HCT116 (cell line): ENCODE results near the gene FMN1. TPM values are rescaled to one million over a fixed set of nuclear protein-coding genes. Genes with fewer than 3 reads are reported as not detected.

Experiments
- ATAC-seq: fragments of 200-7000 bp; cut with Tn5 transposase; 2 replicates; pipeline ENCODE4 v1.9.1; 2020; ENCODE audit warnings: mild to moderate bottlenecking, moderate library complexity
- BruUV-seq: library from RNA; stranded (reverse); fragments of 400-500 nt; replicated peaks from 2 replicates; lab custom pipeline; 2021; lab: Mats Ljungman, UMichigan
- CTCF ChIA-PET: fragments of 300-600 bp; sonication (Branson Sonifier 250); formaldehyde crosslinking; loops from one replicate; lab custom pipeline; 2021; ENCODE audit warnings: antibody characterized with exemption; lab: Charles Lee
- POLR2A ChIA-PET: fragments of 300-600, 350-600 bp; sonication (Branson Sonifier 250); formaldehyde crosslinking; loops from one replicate; lab custom pipeline; 2021; ENCODE audit warnings: antibody characterized with exemption; lab: Charles Lee
- RAD21 ChIA-PET, 2 experiments: fragments of 300-600 bp; sonication (Branson Sonifier 250); formaldehyde crosslinking; loops; one replicate each; lab custom pipeline; 2023; ENCODE audit warnings: low total read pairs in 2 of 2; ENCODE audit not compliant: uncharacterized antibody in 2 of 2, unreplicated experiment in 2 of 2, low non-redundant PET in 1 of 2; lab: Charles Lee
- DNase-seq: peaks from one replicate; pipeline ENCODE4 v3.0.0-alpha.2; 2010; ENCODE audit warnings: low read depth, low spot score
- H2AFZ ChIP-seq: fragments of 200-600 bp; shearing (Covaris generic), sonication (generic); 2 replicates; pipeline ENCODE4 v1.6.1; 2017; ENCODE audit warnings: low read depth, mixed run types, mixed read lengths, antibody characterized with exemption, low read length; ENCODE audit not compliant: poor library complexity, severe bottlenecking
- H3K27ac ChIP-seq: 2 replicates; pipeline ENCODE4 v1.5.1; 2012; ENCODE audit warnings: low read depth, low read length
- H3K27me3 ChIP-seq: fragments of 200-600 bp; sonication (generic); 2 replicates; pipeline ENCODE4 v1.6.1; 2016; ENCODE audit warnings: mixed run types, low read length, mixed read lengths; ENCODE audit not compliant: insufficient read depth
- H3K36me3 ChIP-seq, 2 experiments: fragments of 200-500 bp in 1 of 2; fragments of 200-600 bp in 1 of 2; sonication (Bioruptor generic) in 1 of 2; sonication (generic) in 1 of 2; 2 replicates each; pipeline versions ENCODE4 v1.5.1 to v1.6.1; 2014 to 2016; ENCODE audit warnings: low read length in 2 of 2, inconsistent platforms in 1 of 2, mixed read lengths in 1 of 2, mixed run types in 1 of 2; ENCODE audit not compliant: insufficient read depth in 2 of 2, control insufficient read depth in 1 of 2
- H3K4me1 ChIP-seq, 2 experiments: fragments of 200-600 bp in 1 of 2; sonication (generic) in 1 of 2; 2 replicates each; pipeline versions ENCODE4 v1.5.1 to v1.6.1; 2012 to 2017; ENCODE audit warnings: low read length in 2 of 2, inconsistent platforms in 1 of 2, mild to moderate bottlenecking in 1 of 2, mixed read lengths in 1 of 2, mixed run types in 1 of 2, moderate library complexity in 1 of 2; ENCODE audit not compliant: insufficient read depth in 2 of 2, control insufficient read depth in 1 of 2
- H3K4me2 ChIP-seq: fragments of 200-600 bp; sonication (generic); 2 replicates; pipeline ENCODE4 v1.6.1; 2017; ENCODE audit warnings: mixed run types, low read length, mixed read lengths
- H3K4me3 ChIP-seq, 2 experiments: fragments of 200-600 bp in 1 of 2; sonication (generic) in 1 of 2; replicated peaks in 1 of 2; 2 replicates each; pipeline ENCODE4 v1.5.1; 2011 to 2016; ENCODE audit warnings: low read length in 2 of 2, control low read depth in 1 of 2, low read depth in 1 of 2, mild to moderate bottlenecking in 1 of 2, mixed read lengths in 1 of 2, mixed run types in 1 of 2
- H3K79me2 ChIP-seq: fragments of 200-600 bp; sonication (generic); 2 replicates; pipeline ENCODE4 v1.6.1; 2017; ENCODE audit warnings: mild to moderate bottlenecking, mixed run types, low read length, moderate library complexity, mixed read lengths; ENCODE audit not compliant: insufficient read depth
- H3K9ac ChIP-seq: fragments of 200-600 bp; sonication (generic); 2 replicates; pipeline ENCODE4 v1.6.1; 2016; ENCODE audit warnings: low read length, mixed read lengths
- H3K9me2 ChIP-seq: fragments of 200-600 bp; sonication (generic), shearing (Covaris generic); 2 replicates; pipeline ENCODE4 v1.6.1; 2017; ENCODE audit warnings: mixed run types, mild to moderate bottlenecking, moderate library complexity; ENCODE audit not compliant: insufficient read depth
- H3K9me3 ChIP-seq, 2 experiments: fragments of 200-500 bp in 1 of 2; fragments of 200-600 bp in 1 of 2; sonication (Bioruptor generic) in 1 of 2; sonication (generic) in 1 of 2; 2 replicates each; pipeline ENCODE4 v1.6.1; 2014 to 2017; ENCODE audit warnings: low read length in 2 of 2, mixed read lengths in 2 of 2, inconsistent platforms in 1 of 2, low read depth in 1 of 2, mild to moderate bottlenecking in 1 of 2, mixed run types in 1 of 2, moderate library complexity in 1 of 2; ENCODE audit not compliant: control insufficient read depth in 1 of 2, insufficient read depth in 1 of 2
- H4K20me1 ChIP-seq: fragments of 200-600 bp; sonication (generic), shearing (Covaris generic); 2 replicates; pipeline ENCODE4 v1.6.1; 2017; ENCODE audit warnings: mixed run types, mild to moderate bottlenecking, moderate library complexity; ENCODE audit not compliant: insufficient read depth
- CBX3 ChIP-seq: IDR thresholded peaks from 2 replicates; pipeline ENCODE4 v1.6.1; 2012; ENCODE audit warnings: low read depth
- CEBPB ChIP-seq: IDR thresholded peaks from 2 replicates; pipeline ENCODE4 v1.6.1; 2012; ENCODE audit warnings: low read depth
- CTCF ChIP-seq, 3 experiments: fragments of 200-600 bp in 1 of 3; sonication (generic) in 1 of 3; IDR thresholded peaks in 2 of 3; conservative IDR thresholded peaks in 1 of 3; 2 replicates each; pipeline ENCODE4 v1.5.1; 2012 to 2017; ENCODE audit warnings: low read depth in 2 of 3, low read length in 2 of 3, antibody characterized with exemption in 1 of 3, borderline replicate concordance in 1 of 3, control low read depth in 1 of 3, mild to moderate bottlenecking in 1 of 3, mixed read lengths in 1 of 3, mixed run types in 1 of 3, moderate library complexity in 1 of 3; ENCODE audit not compliant: insufficient read depth in 1 of 3
- ELF1 ChIP-seq: IDR thresholded peaks from 2 replicates; pipeline ENCODE4 v1.6.1; 2012; ENCODE audit warnings: low read depth, borderline replicate concordance
- EZH2 ChIP-seq: fragments of 200-600 bp; sonication (generic); IDR thresholded peaks from 2 replicates; pipeline ENCODE4 v1.6.1; 2017; ENCODE audit warnings: antibody characterized with exemption, mixed run types
- EZH2phosphoT487 ChIP-seq: fragments of 200-600 bp; IDR thresholded peaks from 2 replicates; pipeline ENCODE4 v1.6.1; 2018; ENCODE audit warnings: antibody characterized with exemption, borderline replicate concordance
- FOSL1 ChIP-seq: IDR thresholded peaks from 2 replicates; pipeline ENCODE4 v1.6.1; 2012; ENCODE audit warnings: low read depth
- JUND ChIP-seq: IDR thresholded peaks from 2 replicates; pipeline ENCODE4 v1.6.1; 2012
- POLR2A ChIP-seq: IDR thresholded peaks from 2 replicates; pipeline ENCODE4 v1.7.0; 2011; ENCODE audit warnings: borderline replicate concordance; ENCODE audit not compliant: insufficient read depth, insufficient read length; ENCODE audit errors: extremely low read depth
- RAD21 ChIP-seq: IDR thresholded peaks from 2 replicates; pipeline ENCODE4 v1.6.1; 2012; ENCODE audit warnings: low read depth, mild to moderate bottlenecking
- SP1 ChIP-seq: IDR thresholded peaks from 2 replicates; pipeline ENCODE4 v1.6.1; 2012; ENCODE audit warnings: low read depth
- SRF ChIP-seq: IDR thresholded peaks from 2 replicates; pipeline ENCODE4 v1.6.1; 2012; ENCODE audit warnings: low read depth
- TCF7L2 ChIP-seq: IDR thresholded peaks from 2 replicates; pipeline ENCODE4 v1.7.0; 2011; ENCODE audit warnings: borderline replicate concordance, inconsistent platforms; ENCODE audit not compliant: insufficient read depth, insufficient read length; ENCODE audit errors: extremely low read depth
- YY1 ChIP-seq: IDR thresholded peaks from 2 replicates; pipeline ENCODE4 v1.6.1; 2011; ENCODE audit warnings: low read length, low read depth, moderate library complexity, mild to moderate bottlenecking; ENCODE audit not compliant: insufficient replicate concordance; ENCODE audit errors: extremely low read depth
- ZFX ChIP-seq: fragments of 450-650 bp; IDR thresholded peaks from 2 replicates; pipeline ENCODE4 v1.6.1; 2017
- ZNF274 ChIP-seq: fragments of 200-500 bp; sonication (Bioruptor generic); IDR thresholded peaks from 2 replicates; pipeline ENCODE4 v1.6.1; 2014; ENCODE audit warnings: mild to moderate bottlenecking, low read depth, low read length, inconsistent platforms
- intact Hi-C: fragments of 100-400 bp; cut with micrococcal nuclease; formaldehyde crosslinking; loops from 2 replicates; pipeline ENCODE4 v1.10.0; 2022
- total RNA-seq: library from RNA; stranded (reverse); gene quantifications from one replicate; pipeline ENCODE4 v1.2.1, GENCODE V29; 2021; ENCODE audit not compliant: unreplicated experiment
- TF ChIP-seq, protein P1 (sequence below): IDR thresholded peaks from 2 replicates; pipeline ENCODE4 v1.6.1; 2012
- TF ChIP-seq, protein P2 (sequence below): IDR thresholded peaks from 2 replicates; pipeline ENCODE4 v1.6.1; 2011; ENCODE audit warnings: mild to moderate bottlenecking, low read length, moderate library complexity; ENCODE audit not compliant: insufficient replicate concordance; ENCODE audit errors: extremely low read depth
- TF ChIP-seq, protein P3 (sequence below): IDR thresholded peaks from 2 replicates; pipeline ENCODE4 v1.6.1; 2012; ENCODE audit warnings: low read depth
- TF ChIP-seq, protein P4 (sequence below): IDR thresholded peaks from 2 replicates; pipeline ENCODE4 v1.6.1; 2012

The FMN1 gene
- total RNA-seq, 1 experiment from 2014 or later = 0.39 TPM

DNA sequence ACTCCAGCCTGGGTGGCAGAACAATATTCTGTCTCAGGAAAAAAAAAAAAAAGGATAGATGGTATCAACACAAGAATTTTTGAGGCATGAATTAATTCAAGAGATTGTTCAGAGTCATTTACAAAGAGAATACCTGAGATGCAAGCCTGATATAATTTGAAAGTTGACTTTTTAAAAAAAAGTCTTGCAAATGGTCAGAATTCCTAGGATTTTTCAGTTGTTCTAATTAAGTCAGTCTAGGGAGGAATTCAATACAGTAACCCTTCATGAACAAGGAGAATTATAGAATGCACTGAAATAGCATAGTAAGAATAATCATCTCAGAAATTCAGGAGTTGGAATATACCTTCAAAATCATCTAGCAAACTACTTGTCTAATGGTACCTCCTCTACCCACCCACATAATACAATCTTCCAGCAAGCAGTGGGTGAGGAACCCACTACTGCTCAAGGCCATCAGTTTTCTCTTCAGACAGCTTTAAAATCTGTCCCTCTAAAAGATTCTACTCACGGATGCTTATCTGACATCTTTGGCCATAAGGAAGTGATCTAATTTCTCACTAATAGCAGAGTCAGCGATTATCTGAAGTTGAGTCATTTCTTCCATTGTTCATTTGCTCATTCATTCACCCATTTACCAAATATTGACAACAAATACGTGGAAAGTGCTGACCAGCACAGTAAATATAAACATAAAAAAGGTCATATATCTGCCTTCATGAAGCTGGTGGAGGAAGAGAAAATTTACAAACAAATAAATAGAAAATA lies 317.1 kb downstream of the FMN1 start:
- ChIA-PET RAD21 (no interaction called here), POLR2A (interaction anchor here (1.5 kb wide), 1 partner anchor 10 kb away, joined by 3 read pairs; no protein-coding TSS in a partner anchor), CTCF (no interaction called here)
- H3K36me3 ChIP-seq = no peaks in the 10 kb centered on the region
- no peak for DNase-seq
- ATAC-seq = no peak
- H3K4me3 ChIP-seq = no peak overlapping the region
- H2AFZ ChIP-seq = no peak overlapping the region
- H3K4me1 ChIP-seq = peaks cover 0 to 25% of the 10 kb centered on the region in 2 experiments; a peak in 2 of 4 replicates
- H3K9me3 ChIP-seq = no peaks in the 10 kb centered on the region
- BruUV-seq = no TSS peak
- no peaks in the 10 kb centered on the region for H3K79me2 ChIP-seq
- no peak for TF ChIP-seq ZFX
- TF ChIP-seq CEBPB = no peak
- no peak for TF ChIP-seq FOSL1
- TF ChIP-seq EZH2 = no peak
- no peak for TF ChIP-seq TCF7L2
- TF ChIP-seq, protein P1, sequence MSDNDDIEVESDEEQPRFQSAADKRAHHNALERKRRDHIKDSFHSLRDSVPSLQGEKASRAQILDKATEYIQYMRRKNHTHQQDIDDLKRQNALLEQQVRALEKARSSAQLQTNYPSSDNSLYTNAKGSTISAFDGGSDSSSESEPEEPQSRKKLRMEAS = no peak
- TF ChIP-seq CTCF (IDR thresholded peaks at IDR 0.05 in 2 of 3, conservative IDR thresholded peaks at IDR 0.05 in 1 of 3; ENCODE audit: borderline replicate concordance in 1 of 3, insufficient read depth in 1 of 3, low read depth in 2 of 3, low read length in 2 of 3) = no peak
- TF ChIP-seq, protein P2, sequence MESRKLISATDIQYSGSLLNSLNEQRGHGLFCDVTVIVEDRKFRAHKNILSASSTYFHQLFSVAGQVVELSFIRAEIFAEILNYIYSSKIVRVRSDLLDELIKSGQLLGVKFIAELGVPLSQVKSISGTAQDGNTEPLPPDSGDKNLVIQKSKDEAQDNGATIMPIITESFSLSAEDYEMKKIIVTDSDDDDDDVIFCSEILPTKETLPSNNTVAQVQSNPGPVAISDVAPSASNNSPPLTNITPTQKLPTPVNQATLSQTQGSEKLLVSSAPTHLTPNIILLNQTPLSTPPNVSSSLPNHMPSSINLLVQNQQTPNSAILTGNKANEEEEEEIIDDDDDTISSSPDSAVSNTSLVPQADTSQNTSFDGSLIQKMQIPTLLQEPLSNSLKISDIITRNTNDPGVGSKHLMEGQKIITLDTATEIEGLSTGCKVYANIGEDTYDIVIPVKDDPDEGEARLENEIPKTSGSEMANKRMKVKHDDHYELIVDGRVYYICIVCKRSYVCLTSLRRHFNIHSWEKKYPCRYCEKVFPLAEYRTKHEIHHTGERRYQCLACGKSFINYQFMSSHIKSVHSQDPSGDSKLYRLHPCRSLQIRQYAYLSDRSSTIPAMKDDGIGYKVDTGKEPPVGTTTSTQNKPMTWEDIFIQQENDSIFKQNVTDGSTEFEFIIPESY = no peak
- TF ChIP-seq ELF1 = no peak
- TF ChIP-seq JUND = no peak
- no peak for TF ChIP-seq YY1
- no peak for TF ChIP-seq ZNF274
- TF ChIP-seq, protein P3, sequence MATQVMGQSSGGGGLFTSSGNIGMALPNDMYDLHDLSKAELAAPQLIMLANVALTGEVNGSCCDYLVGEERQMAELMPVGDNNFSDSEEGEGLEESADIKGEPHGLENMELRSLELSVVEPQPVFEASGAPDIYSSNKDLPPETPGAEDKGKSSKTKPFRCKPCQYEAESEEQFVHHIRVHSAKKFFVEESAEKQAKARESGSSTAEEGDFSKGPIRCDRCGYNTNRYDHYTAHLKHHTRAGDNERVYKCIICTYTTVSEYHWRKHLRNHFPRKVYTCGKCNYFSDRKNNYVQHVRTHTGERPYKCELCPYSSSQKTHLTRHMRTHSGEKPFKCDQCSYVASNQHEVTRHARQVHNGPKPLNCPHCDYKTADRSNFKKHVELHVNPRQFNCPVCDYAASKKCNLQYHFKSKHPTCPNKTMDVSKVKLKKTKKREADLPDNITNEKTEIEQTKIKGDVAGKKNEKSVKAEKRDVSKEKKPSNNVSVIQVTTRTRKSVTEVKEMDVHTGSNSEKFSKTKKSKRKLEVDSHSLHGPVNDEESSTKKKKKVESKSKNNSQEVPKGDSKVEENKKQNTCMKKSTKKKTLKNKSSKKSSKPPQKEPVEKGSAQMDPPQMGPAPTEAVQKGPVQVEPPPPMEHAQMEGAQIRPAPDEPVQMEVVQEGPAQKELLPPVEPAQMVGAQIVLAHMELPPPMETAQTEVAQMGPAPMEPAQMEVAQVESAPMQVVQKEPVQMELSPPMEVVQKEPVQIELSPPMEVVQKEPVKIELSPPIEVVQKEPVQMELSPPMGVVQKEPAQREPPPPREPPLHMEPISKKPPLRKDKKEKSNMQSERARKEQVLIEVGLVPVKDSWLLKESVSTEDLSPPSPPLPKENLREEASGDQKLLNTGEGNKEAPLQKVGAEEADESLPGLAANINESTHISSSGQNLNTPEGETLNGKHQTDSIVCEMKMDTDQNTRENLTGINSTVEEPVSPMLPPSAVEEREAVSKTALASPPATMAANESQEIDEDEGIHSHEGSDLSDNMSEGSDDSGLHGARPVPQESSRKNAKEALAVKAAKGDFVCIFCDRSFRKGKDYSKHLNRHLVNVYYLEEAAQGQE = no peak
- no peak for TF ChIP-seq SP1
- TF ChIP-seq SRF = no peak
- no peak for TF ChIP-seq EZH2phosphoT487
- TF ChIP-seq POLR2A = no peak
- TF ChIP-seq CBX3 = no peak
- TF ChIP-seq, protein P4, sequence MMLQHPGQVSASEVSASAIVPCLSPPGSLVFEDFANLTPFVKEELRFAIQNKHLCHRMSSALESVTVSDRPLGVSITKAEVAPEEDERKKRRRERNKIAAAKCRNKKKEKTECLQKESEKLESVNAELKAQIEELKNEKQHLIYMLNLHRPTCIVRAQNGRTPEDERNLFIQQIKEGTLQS = no peak
- TF ChIP-seq RAD21 = no peak
- no peaks in the 10 kb centered on the region for H3K27me3 ChIP-seq
- H4K20me1 ChIP-seq = no peaks in the 10 kb centered on the region
- intact Hi-C loops = loop anchor here (10.0 kb wide), 1 partner anchor 407 kb away; no protein-coding TSS in a partner anchor
- H3K27ac ChIP-seq = no peak overlapping the region
- H3K9me2 ChIP-seq = no peaks in the 10 kb centered on the region
- no peak overlapping the region for H3K9ac ChIP-seq
- no peak overlapping the region for H3K4me2 ChIP-seq
